Chondrocyte (in vitro differentiated cells): ENCODE data around the gene KCTD19. TPM values are rescaled to one million over a fixed set of nuclear protein-coding genes. Genes with fewer than 3 reads are reported as not detected.
A peak's percentile ranks its signal among the peaks of the same experiment; 100 is the strongest.

ENCODE experiments used
- DNase-seq: peaks from one replicate; pipeline ENCODE4 v3.0.0; 2021; ENCODE audit warnings: mixed read lengths, low spot score
- H3K27ac Mint-ChIP-seq: one replicate; pipeline ENCODE4 v1.8.0; 2021; ENCODE audit warnings: mild to moderate bottlenecking, moderate library complexity, mixed read lengths; ENCODE audit not compliant: unreplicated experiment
- H3K27me3 Mint-ChIP-seq: 2 replicates; pipeline ENCODE4 v1.8.0; 2021; ENCODE audit warnings: low read depth, mixed read lengths
- H3K36me3 Mint-ChIP-seq: 2 replicates; pipeline ENCODE4 v1.8.0; 2021; ENCODE audit warnings: low read depth, mixed read lengths
- H3K4me1 Mint-ChIP-seq: 2 replicates; pipeline ENCODE4 v1.8.0; 2021; ENCODE audit warnings: low read depth, mild to moderate bottlenecking, mixed read lengths
- H3K4me3 Mint-ChIP-seq: one replicate; pipeline ENCODE4 v1.8.0; 2021; ENCODE audit warnings: mild to moderate bottlenecking, moderate library complexity, mixed read lengths; ENCODE audit not compliant: unreplicated experiment
- H3K9me3 Mint-ChIP-seq: 2 replicates; pipeline ENCODE4 v1.8.0; 2021; ENCODE audit warnings: low read depth, mixed read lengths
- total RNA-seq: library from RNA; stranded (reverse); gene quantifications from 3 replicates; pipeline ENCODE4 v1.2.1, GENCODE V29; 2021
- TF ChIP-seq, protein P1 (sequence below): fragments of 200-600 bp; sonication (generic); IDR thresholded peaks from 2 replicates; pipeline ENCODE4 v1.5.0; 2021; ENCODE audit warnings: antibody characterized with exemption, mild to moderate bottlenecking, moderate library complexity

The KCTD19 gene
- total RNA-seq, 1 donor from 2014 or later: not detected

DNA sequence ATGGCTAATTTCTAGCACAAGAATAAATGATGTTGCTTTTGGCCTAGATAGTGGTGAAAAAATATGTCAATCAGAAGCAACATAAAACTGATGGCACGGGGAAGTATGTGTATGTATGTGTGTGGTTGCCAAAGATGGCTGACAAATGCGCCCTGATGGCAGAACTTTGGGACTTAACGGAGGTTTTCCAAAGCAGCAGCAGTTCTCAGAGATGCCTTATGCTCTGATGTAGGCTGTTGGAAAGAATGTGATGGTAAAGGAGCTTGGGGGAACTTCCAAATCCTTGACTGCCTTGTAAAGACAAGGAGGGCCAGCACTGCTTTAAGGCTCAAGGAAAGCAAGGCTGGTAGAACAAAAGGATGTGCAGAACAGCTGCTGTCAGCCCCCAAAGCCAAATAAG, 16.0 kb downstream of the KCTD19 start:
- H3K4me1 Mint-ChIP-seq: peaks cover 20% of the 10 kb centered on the region
- H3K9me3 Mint-ChIP-seq: no peaks in the 10 kb centered on the region
- H3K4me3 Mint-ChIP-seq: no peak overlapping the region
- DNase-seq: no peak
- H3K27ac Mint-ChIP-seq: no peak overlapping the region
- no peaks in the 10 kb centered on the region for H3K27me3 Mint-ChIP-seq
- TF ChIP-seq, protein P1, sequence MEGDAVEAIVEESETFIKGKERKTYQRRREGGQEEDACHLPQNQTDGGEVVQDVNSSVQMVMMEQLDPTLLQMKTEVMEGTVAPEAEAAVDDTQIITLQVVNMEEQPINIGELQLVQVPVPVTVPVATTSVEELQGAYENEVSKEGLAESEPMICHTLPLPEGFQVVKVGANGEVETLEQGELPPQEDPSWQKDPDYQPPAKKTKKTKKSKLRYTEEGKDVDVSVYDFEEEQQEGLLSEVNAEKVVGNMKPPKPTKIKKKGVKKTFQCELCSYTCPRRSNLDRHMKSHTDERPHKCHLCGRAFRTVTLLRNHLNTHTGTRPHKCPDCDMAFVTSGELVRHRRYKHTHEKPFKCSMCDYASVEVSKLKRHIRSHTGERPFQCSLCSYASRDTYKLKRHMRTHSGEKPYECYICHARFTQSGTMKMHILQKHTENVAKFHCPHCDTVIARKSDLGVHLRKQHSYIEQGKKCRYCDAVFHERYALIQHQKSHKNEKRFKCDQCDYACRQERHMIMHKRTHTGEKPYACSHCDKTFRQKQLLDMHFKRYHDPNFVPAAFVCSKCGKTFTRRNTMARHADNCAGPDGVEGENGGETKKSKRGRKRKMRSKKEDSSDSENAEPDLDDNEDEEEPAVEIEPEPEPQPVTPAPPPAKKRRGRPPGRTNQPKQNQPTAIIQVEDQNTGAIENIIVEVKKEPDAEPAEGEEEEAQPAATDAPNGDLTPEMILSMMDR: no peak
- no peaks in the 10 kb centered on the region for H3K36me3 Mint-ChIP-seq

DNA sequence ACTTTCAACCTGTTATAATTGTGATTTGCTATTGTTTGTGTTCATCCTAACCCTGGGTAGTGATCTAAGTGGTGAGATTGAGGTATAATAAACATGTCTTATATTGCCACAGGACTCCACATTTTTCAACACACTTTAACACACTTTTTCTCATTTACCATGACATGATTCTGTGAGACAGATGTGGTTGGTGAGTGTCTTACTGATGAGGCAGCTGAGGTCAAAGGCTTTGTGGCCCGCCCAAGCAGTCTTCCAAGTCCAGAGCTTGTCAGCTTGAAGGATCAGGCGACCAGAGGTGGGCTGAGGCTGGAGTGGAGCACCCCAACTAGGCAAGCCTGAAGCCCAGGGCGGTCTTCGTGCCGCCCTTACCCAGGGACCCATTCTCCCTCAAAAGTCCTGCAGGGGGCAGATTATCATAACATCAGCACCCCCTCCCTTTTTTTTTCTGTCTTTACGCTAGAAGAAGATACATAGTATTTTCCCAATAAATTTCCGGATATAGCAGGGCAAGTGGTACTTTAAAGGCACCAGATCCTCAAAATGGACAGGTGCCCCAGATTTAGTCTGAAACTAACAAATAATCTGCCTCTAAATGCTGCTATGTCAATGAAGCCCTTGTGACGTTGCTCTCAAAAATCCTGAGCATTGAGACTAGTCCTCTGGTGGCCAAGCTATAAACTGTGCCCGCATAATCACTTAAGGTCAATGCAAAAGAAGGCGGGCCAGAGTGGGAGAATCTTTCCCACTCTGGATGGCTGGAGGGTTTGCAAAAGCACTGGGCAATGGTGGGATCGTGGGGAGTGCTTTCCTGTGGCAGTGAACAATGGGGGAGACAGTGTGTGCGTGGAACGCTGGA, 21.1 kb downstream of the KCTD19 start:
- TF ChIP-seq, protein P1: no peak
- no peaks in the 10 kb centered on the region for H3K36me3 Mint-ChIP-seq
- H3K4me1 Mint-ChIP-seq: peaks cover 30% of the 10 kb centered on the region
- H3K27ac Mint-ChIP-seq: no peak overlapping the region
- no peaks in the 10 kb centered on the region for H3K9me3 Mint-ChIP-seq
- peak; percentile 49 for DNase-seq
- no peak overlapping the region for H3K4me3 Mint-ChIP-seq
- no peaks in the 10 kb centered on the region for H3K27me3 Mint-ChIP-seq

- Mint-ChIP-seq H3K36me3 (no peaks in the 10 kb centered on the region), H3K4me3 (no peak overlapping the region), H3K9me3 (no peaks in the 10 kb centered on the region), H3K27me3 (no peaks in the 10 kb centered on the region), H3K27ac (no peak overlapping the region), H3K4me1 (peaks cover 27% of the 10 kb centered on the region)
- TF ChIP-seq, protein P1: no peak
- DNase-seq: no peak
Observed at GRCh38 chr16:67304020-67304419, 22.5 kb downstream of the KCTD19 start.

DNA sequence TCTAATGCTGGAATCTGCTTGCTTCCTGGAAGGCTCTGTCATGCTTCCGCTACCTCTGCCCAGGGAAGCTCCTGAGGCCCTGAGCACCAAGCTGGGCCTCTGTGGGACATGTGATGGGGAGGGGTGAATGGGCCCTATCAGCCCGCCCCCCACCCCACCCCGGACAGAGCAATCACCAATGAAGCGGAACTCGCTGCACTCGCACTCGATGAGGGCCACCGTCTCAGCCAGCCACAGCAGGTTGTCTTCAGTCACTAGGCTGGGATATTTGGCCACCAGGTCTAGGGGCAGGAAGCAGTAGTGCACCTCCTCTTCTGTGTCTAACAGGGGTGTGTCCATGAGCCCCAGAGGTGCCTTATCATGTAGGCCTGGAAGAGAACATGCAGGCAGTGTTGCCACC, 23.6 kb downstream of the KCTD19 start:
- Mint-ChIP-seq H3K27ac (no peak overlapping the region), H3K36me3 (no peaks in the 10 kb centered on the region), H3K4me1 (peaks cover 27% of the 10 kb centered on the region), H3K9me3 (no peaks in the 10 kb centered on the region), H3K27me3 (no peaks in the 10 kb centered on the region), H3K4me3 (no peak overlapping the region)
- DNase-seq: peak; percentile 41
- TF ChIP-seq, protein P1: no peak

DNA sequence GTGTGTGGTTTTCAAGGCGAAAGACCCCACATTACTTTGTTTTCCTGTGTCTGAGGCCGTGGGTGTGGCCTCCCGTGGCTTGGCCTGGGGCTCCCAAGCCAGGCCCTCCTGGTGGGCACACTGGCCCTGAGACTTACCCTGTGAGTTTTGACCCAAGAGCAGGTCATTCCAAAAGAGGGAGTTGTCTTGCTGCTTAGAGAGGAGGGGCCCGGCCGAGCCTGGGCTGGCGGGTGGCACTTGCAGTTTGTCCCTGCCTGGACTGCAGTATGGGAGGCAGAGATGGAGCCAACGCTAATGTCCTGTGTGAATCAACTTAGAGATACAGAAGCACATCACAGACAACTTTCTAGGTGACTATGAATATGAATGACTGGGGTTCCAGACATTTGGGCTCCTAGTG, 24.5 kb downstream of the KCTD19 start:
- H3K36me3 Mint-ChIP-seq: no peaks in the 10 kb centered on the region
- peaks cover 31% of the 10 kb centered on the region for H3K4me1 Mint-ChIP-seq
- TF ChIP-seq, protein P1: no peak
- H3K4me3 Mint-ChIP-seq: no peak overlapping the region
- H3K27me3 Mint-ChIP-seq: no peaks in the 10 kb centered on the region
- peak; percentile 60 for DNase-seq
- no peaks in the 10 kb centered on the region for H3K9me3 Mint-ChIP-seq
- H3K27ac Mint-ChIP-seq: no peak overlapping the region
